ENCODE data around the gene ENPP7. TPM values are rescaled to one million over a fixed set of nuclear protein-coding genes. Genes with fewer than 3 reads are reported as not detected.

ENPP7 gene
- total and polyA plus RNA-seq, 2 donors (not counting 3 experiments of a cell fraction or from before 2014, with no cell fraction given), result not detected

DNA sequence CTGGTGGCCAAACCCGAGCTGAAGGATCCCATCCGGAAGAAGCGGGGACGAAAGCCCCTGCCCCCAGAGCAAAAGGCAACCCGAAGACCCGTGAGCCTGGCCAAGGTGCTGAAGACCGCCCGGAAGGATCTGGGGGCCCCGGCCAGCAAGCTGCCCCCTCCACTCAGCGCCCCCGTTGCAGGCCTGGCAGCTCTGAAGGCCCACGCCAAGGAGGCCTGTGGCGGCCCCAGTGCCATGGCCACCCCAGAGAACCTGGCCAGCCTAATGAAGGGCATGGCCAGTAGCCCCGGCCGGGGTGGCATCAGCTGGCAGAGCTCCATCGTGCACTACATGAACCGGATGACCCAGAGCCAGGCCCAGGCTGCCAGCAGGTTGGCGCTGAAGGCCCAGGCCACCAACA is 53.1 kb downstream of the ENPP7 start:
- H3K36me3 ChIP-seq (ENCODE audit: control insufficient read depth in 2 of 2, extremely low read depth in 1 of 2, insufficient read depth in 2 of 2, low read length in 2 of 2), result peaks cover 0 to 9% of the 10 kb centered on the region in 2 experiments
- no peak overlapping the region for H3K27ac ChIP-seq (ENCODE audit: insufficient read depth, low read depth, low read length)
- H3K4me1 ChIP-seq (ENCODE audit: control insufficient read depth, extremely low read depth, insufficient read depth, low read length), result peaks cover 3% of the 10 kb centered on the region
- intact Hi-C loops (cut with micrococcal nuclease) (no loop called here), dilution Hi-C loops (cut with MboI; ENCODE audit: extremely low pct_ligation_motif_present, low sequenced_read_pairs) (no loop called here)
- BruUV-seq (replicated peaks), result no TSS peak
- ChIA-PET CTCF (no interaction called here), POLR2A (no interaction called here)
- no peaks in the 10 kb centered on the region for H4K20me1 ChIP-seq (replicated peaks; ENCODE audit: control insufficient read depth, extremely low read depth, insufficient read depth, low read length)
- no peak overlapping the region for H2AFZ ChIP-seq (ENCODE audit: low read depth, low read length)
- no peak overlapping the region for H3K9ac ChIP-seq (replicated peaks; ENCODE audit: extremely low read depth, insufficient read depth, low read length)
- H3K27me3 ChIP-seq (ENCODE audit: control insufficient read depth in 2 of 2, insufficient read depth in 2 of 2, low read length in 2 of 2), result peaks cover 7 to 9% of the 10 kb centered on the region in 2 experiments
- H3K9me1 ChIP-seq (replicated peaks; ENCODE audit: control insufficient read depth, extremely low read depth, insufficient read depth, low read length), result no peaks in the 10 kb centered on the region
- TF ChIP-seq FOS (IDR thresholded peaks at IDR 0.05; ENCODE audit: borderline replicate concordance, insufficient read depth, low read length) (no peak), EZH2 (IDR thresholded peaks at IDR 0.05; ENCODE audit: borderline replicate concordance, low read depth, low read length, severe bottlenecking) (no peak), POLR2AphosphoS5 (IDR thresholded peaks at IDR 0.05; ENCODE audit: insufficient read depth, low read depth, low read length) (no peak), GATA2 (IDR thresholded peaks at IDR 0.05; ENCODE audit: insufficient read depth, insufficient read length, low read depth, low read length) (no peak), JUN (IDR thresholded peaks at IDR 0.05; ENCODE audit: borderline replicate concordance, insufficient read depth, insufficient read length, low read depth) (no peak)
- TF ChIP-seq, protein P1, sequence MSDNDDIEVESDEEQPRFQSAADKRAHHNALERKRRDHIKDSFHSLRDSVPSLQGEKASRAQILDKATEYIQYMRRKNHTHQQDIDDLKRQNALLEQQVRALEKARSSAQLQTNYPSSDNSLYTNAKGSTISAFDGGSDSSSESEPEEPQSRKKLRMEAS (IDR thresholded peaks at IDR 0.05; ENCODE audit: insufficient read depth, insufficient read length), result no peak
- H3K4me3 ChIP-seq (replicated peaks in 1 of 3; ENCODE audit: insufficient read depth in 1 of 3, low read depth in 1 of 3, low read length in 3 of 3), result no peak overlapping the region
- no peak overlapping the region for H3K4me2 ChIP-seq (ENCODE audit: insufficient read depth, low read length)
- DNase-seq (ENCODE audit: low read depth, low spot score) (no peak), FAIRE-seq (no peak)
- H3K9me3 ChIP-seq (replicated peaks; ENCODE audit: control insufficient read depth, insufficient read depth, low read length), result no peaks in the 10 kb centered on the region
- no peaks in the 10 kb centered on the region for H3K79me2 ChIP-seq (ENCODE audit: control insufficient read depth, insufficient read depth, low read length)

DNA sequence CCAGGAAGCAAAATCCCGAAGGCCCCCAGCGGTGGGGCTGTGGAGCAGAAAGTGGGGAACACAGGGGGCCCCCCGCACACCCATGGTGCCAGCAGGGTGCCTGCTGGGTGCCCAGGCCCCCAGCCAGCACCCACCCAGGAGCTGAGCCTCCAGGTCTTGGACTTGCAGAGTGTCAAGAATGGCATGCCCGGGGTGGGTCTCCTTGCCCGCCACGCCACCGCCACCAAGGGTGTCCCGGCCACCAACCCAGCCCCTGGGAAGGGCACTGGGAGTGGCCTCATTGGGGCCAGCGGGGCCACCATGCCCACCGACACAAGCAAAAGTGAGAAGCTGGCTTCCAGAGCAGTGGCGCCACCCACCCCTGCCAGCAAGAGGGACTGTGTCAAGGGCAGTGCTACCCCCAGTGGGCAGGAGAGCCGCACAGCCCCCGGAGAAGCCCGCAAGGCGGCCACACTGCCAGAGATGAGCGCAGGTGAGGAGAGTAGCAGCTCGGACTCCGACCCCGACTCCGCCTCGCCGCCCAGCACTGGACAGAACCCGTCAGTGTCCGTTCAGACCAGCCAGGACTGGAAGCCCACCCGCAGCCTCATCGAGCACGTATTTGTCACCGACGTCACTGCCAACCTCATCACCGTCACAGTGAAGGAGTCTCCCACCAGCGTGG is 53.7 kb downstream of the ENPP7 start:
- FAIRE-seq, result no peak
- Histone ChIP-seq H3K4me1 (ENCODE audit: control insufficient read depth, extremely low read depth, insufficient read depth, low read length) (no peaks in the 10 kb centered on the region), H3K9ac (replicated peaks; ENCODE audit: extremely low read depth, insufficient read depth, low read length) (no peak overlapping the region), H4K20me1 (replicated peaks; ENCODE audit: control insufficient read depth, extremely low read depth, insufficient read depth, low read length) (no peaks in the 10 kb centered on the region), H3K27ac (ENCODE audit: insufficient read depth, low read depth, low read length) (no peak overlapping the region), H3K79me2 (ENCODE audit: control insufficient read depth, insufficient read depth, low read length) (no peaks in the 10 kb centered on the region), H3K36me3 (ENCODE audit: control insufficient read depth in 2 of 2, extremely low read depth in 1 of 2, insufficient read depth in 2 of 2, low read length in 2 of 2) (peaks cover 0 to 9% of the 10 kb centered on the region in 2 experiments), H3K9me1 (replicated peaks; ENCODE audit: control insufficient read depth, extremely low read depth, insufficient read depth, low read length) (no peaks in the 10 kb centered on the region), H3K4me2 (ENCODE audit: insufficient read depth, low read length) (no peak overlapping the region), H2AFZ (ENCODE audit: low read depth, low read length) (no peak overlapping the region), H3K9me3 (replicated peaks; ENCODE audit: control insufficient read depth, insufficient read depth, low read length) (no peaks in the 10 kb centered on the region), H3K4me3 (replicated peaks in 1 of 3; ENCODE audit: insufficient read depth in 1 of 3, low read depth in 1 of 3, low read length in 3 of 3) (no peak overlapping the region), H3K27me3 (ENCODE audit: control insufficient read depth in 2 of 2, insufficient read depth in 2 of 2, low read length in 2 of 2) (peaks cover 13 to 15% of the 10 kb centered on the region in 2 experiments)
- ChIA-PET CTCF (no interaction called here), POLR2A (no interaction called here)
- dilution Hi-C loops (cut with MboI; ENCODE audit: extremely low pct_ligation_motif_present, low sequenced_read_pairs), result no loop called here
- no peak for DNase-seq (ENCODE audit: low read depth, low spot score)
- no peak for TF ChIP-seq EZH2 (IDR thresholded peaks at IDR 0.05; ENCODE audit: borderline replicate concordance, low read depth, low read length, severe bottlenecking)
- TF ChIP-seq JUN (IDR thresholded peaks at IDR 0.05; ENCODE audit: borderline replicate concordance, insufficient read depth, insufficient read length, low read depth), result no peak
- no TSS peak for BruUV-seq (replicated peaks)
- intact Hi-C loops (cut with micrococcal nuclease), result no loop called here

All from endothelial cell of umbilical vein (primary cell).